Jurkat, Clone E6-1 (cell line): ENCODE results near the gene PLVAP.

Experiments used
- DNase-seq: peaks from one replicate; pipeline ENCODE4 v3.0.0-alpha.2; 2011; ENCODE audit warnings: low read depth, low spot score
- H3K4me3 ChIP-seq: 2 replicates; pipeline ENCODE4 v1.5.1; 2011; ENCODE audit warnings: mild to moderate bottlenecking, low read length, control low read depth, moderate library complexity

Gene PLVAP

DNA sequence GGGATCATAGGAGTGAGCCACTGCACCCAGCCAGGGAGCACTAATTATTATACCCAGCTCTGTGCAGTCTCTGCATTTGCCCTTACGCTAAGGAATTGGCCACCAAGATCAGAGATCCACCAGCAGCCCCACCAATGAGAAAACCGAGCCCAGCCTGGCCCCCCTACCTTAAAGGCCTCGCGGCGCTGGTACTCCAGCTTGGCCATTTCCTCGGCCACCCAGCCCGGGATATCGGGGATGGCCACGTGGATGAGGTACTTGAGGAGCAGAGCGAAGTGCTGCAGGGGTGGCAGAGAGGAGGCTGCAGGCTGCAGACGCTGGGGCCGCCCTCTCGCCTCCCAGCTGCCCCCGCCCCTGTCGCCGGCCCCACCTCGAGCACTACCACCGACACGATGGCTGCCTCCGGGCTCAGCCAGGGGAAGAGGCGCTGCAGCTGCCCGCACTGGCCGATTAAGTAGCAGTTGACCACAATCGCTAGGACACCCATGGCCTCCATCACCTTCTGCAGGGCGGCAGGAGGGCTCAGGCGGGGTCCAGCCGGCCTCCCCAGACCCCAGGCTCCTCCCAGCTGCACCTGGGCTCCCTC, 50.0 kb downstream of the PLVAP start:
- no peak overlapping the region for H3K4me3 ChIP-seq
- no peak for DNase-seq

DNA sequence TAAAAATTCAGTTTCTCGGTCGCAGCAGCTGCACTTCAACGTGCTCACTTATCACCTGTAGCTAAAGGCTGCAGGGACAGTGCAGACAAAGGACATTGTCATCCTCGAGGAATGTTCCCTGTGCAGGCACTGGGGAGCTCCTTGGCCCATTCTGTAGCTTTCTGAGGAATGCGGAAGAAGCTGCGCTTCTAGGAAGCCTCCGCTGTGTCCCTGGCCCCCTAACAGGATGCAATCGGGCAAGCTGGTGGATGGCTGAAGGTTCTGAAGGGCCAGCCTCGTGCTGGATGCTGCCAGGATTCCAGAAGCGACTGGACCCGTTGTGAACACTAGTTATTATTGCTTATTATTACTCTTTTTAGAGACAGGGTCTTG, 50.6 kb downstream of the PLVAP start:
- DNase-seq: no peak
- H3K4me3 ChIP-seq: no peak overlapping the region

DNA sequence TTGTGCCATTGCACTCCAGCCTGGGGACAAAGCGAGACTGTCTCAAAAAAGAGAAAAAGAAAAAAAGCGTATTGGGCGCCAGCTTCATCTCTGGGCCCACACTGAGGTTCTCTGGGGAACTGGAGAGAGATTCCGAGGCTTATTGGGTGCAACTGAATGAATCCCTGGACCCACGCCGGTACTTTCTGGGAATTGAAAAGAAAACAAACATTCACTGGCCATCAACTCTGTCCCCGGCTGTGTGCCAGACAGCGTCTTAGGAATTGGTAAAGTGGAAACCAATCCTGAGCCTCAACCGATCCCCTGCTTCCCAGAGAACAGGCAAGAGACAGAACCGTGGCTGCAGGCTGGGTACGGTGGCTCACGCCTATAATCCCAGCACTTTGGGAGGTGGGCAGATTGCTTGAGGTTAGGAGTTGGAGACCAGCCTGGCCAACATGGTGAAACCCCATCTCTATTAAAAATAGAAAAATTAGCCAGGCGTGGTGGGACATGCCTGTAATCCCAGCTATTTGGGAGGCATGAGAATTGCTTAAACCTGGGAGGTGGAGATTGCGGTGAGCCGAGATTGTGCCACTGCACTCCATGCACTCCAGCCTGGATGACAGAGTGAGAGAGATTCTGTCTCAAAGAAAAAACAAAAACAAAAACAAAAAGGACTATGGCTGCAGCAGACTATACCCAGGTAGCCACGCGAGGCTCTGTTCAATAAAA, 51.1 kb downstream of the PLVAP start:
- no peak overlapping the region for H3K4me3 ChIP-seq
- no peak for DNase-seq

- DNase-seq: no peak
- H3K4me3 ChIP-seq: no peak overlapping the region
Observed at GRCh38 chr19:17325133-17325532, 52.0 kb downstream of the PLVAP start.

DNA sequence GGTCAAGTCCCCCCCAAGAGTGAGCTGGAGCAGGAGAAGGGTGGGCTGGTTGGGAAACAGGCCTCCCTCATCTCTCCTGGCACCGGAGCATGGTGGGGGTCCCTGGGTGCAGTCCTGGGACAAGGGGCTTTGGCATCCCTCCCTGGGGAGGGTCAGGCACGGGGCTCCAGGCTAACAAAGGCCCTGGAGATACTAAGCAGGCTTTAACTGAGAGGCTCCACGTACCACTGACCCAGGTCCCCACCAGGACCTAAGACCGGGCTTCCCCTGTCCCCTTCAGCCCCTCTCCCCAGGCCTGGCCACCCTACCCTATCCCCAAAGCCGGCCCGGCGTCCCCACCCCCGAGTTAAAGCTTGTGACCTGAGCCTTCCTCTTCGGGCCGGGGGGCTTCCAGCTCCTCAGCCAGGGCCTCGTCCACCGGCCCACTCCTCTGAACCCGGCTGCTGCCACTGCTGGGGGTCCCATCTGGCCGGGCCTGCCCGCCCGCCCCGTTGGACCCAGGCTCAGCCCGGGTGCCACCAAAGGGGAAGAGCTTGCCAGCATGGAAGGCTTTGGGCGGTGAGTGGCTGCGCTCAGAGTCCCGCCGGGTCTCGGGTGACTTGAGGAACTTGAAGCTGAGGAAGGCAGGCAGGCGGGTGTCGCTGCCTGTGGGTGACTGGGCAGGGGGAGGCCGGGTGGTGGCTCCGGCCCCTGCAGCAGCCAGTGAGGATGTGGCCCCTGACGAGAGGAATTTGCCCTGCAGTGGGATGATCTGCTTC, 52.6 kb downstream of the PLVAP start:
- no peak for DNase-seq

DNA sequence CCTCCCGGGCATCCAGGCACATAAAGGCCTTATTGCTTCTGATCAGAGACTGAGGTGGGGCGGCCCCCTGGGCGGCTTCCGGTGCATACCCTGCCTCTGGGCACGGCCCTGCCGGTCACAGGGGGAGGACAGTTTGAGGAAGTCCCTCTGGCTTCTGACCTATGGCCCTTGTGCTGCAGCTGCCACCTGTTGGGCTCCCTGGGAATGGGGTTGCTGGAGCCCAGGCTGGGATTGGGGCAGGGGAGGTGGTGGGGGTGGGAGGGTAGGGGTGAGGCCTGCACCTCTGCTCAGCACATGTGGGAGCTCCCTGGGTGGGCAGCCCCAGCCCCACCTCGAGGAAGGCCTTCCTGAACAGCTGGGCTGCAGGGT, 53.2 kb downstream of the PLVAP start:
- no peak for DNase-seq
- H3K4me3 ChIP-seq: no peak overlapping the region

More for the DNA sequence above, 52.6 kb downstream of the PLVAP start:
- H3K4me3 ChIP-seq: no peak overlapping the region

DNA sequence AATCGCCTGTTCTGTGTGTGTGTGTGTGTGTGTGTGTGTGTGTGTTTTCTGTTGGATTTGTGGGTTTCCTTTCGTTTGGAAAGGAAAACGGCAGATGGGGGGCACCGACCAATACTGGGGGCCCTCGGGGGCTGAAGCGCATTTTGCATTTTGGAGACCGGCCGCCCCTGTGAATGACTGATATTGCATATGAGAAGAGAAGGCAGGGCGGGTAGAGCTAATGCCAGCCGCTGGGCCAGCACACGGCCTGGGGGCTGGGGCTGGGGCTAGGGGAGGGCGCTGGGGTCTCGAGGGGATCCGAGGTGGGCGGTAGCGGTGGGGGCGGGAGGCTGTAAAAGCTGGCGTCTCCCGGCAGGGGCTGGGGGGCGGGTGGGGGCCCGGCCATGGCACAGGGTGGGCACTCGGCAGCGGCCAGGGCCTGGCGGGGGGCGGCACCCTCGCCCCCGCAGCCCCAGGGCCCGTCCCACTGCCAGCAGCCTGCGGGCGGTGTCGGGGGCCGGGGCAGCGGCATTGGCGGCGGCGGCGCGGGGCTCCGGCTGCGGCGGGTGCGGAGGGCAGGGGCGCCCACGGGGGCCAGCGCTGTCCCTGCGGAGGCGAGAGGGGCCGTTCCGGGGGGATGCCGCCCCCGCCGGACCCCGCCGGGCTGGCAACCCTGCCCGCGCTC, 53.7 kb downstream of the PLVAP start:
- DNase-seq: no peak
- H3K4me3 ChIP-seq: no peak overlapping the region

- H3K4me3 ChIP-seq: no peak overlapping the region
- DNase-seq: no peak
Observed at GRCh38 chr19:17322854-17323253, 54.3 kb downstream of the PLVAP start.

DNA sequence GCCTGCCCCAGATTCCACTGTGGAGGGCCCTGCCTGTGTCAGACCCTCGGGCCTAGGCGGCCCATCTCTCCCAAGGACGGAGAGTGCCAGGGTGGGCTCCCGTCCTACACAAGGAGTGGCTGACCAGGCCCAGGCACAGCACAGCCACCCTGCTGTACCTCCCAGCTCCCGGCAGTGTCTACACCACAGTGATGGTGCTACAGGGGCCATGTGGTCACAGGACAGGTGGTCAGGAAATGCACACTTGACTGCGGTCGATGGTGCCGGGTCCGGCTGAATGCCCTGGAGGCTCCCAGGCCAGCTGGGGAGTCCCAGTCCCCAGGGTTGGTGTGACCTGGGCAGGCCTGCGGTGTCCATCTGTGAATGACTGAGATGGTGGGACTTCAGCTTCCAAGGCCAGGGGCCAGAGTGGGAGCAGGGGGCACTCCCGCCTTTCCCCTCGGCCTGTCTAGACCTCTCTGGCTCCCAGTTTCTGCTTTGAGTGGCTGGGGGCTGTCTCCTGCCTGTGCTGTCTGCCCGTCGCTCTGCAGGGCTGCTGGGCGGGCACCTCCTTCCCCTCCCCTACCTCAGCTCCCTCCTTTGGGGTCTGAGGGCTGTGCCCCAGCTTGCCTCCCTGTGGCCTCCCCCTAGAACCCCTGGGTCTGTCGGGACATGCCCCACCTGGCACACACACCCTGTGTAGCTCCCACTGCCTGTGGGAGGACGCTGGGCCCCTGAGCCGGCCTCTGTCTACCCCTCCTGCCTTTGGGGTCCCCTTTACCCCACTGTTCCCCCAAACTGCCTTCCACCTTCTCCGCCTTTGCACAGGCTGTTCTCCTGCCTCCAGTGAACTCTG, 55.3 kb downstream of the PLVAP start:
- no peak for DNase-seq
- H3K4me3 ChIP-seq: no peak overlapping the region

DNA sequence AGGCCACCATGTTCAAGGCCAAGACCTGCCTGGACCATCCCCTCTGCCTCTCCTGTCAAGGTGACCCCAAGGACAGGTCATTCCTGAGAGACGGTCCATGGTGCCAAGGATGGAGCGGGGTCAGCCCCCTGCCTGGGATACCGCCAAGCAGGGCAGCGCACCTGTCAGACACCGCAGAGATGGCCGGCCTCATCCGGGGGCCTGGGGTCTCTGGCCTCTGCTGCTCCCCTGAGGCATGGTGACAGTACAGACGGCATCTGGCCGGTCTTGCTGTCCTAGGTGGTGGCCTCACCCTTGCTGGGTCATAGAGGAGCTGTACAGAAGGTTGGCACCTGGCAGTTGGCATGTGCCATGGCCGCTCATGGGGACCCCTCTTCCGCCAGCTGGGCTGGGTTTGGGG, 56.7 kb downstream of the PLVAP start:
- H3K4me3 ChIP-seq: no peak overlapping the region
- DNase-seq: no peak

- H3K4me3 ChIP-seq: no peak overlapping the region
- no peak for DNase-seq
Observed at GRCh38 chr19:17319473-17320238, 57.5 kb downstream of the PLVAP start.

DNA sequence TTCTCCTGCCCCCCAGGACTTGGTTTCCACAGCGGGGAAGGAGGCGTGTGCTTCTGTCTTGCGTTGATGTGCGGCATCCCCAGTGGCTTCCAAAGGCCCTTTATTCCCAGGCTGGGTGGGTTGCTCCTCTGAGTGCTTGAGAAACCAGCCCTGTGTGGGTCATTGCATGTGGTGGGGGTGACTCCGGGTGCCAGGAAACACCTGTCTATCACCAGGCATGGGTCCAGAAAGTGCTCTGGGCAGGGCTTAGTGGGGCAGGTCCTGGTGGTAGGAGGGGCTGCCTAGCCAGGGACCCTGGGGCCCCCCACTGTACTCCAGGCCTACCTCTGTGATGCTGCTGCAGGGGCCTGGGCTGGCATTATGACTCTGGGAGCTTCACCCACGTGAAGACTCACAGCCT, 58.2 kb downstream of the PLVAP start:
- H3K4me3 ChIP-seq: no peak overlapping the region
- DNase-seq: no peak

GRCh38 chr19:17314007-17314593, 63.0 kb downstream of the PLVAP start:
- H3K4me3 ChIP-seq: no peak overlapping the region
- no peak for DNase-seq

- DNase-seq: no peak
- H3K4me3 ChIP-seq: no peak overlapping the region
Observed at GRCh38 chr19:17312189-17313113, 64.7 kb downstream of the PLVAP start.

GRCh38 chr19:17311455-17312188, 65.5 kb downstream of the PLVAP start:
- H3K4me3 ChIP-seq: no peak overlapping the region
- DNase-seq: no peak

DNA sequence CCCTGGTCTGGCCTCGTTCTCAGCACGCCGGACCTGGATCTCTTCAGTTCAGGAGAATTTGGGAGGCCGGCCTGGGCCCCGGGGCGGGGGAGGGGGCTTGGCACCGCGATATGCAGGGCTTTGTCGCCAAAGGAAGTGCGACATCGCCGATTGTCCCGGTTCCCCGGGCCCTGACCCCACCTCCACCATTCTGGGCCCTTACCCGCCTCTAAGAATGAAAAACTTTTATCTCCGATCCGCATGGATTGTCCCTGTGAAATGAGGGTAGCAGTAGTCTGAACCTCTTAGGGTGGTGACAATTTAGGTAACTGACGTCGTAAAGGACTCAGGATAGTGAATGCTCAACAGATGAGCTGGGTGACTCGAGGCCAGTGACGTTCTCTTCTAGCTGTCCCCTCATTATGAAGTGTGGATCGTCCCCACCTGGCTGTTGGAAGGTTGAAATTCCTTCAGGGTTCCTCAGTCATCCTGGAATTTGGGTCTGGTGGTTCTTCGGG, 67.1 kb downstream of the PLVAP start:
- DNase-seq: no peak
- H3K4me3 ChIP-seq: peak overlapping the region; percentile 88
